Activated T-cell treated with anti-CD3 and anti-CD28 coated beads, Interleukin-2, amount 50 U/mL, for 72 hours (primary cell): ENCODE measurements around the gene NRCAM. TPM values are rescaled to one million over a fixed set of nuclear protein-coding genes. Genes with fewer than 3 reads are reported as not detected.

Experiments used
- ATAC-seq, 2 donors: fragments of 150-1000 bp; cut with Tn5 transposase; replicated peaks in 1 of 2; 2 replicates each; pipeline ENCODE4 v1.10.0; 2021; ENCODE audit warnings: moderate library complexity in 2 of 2, mild to moderate bottlenecking in 1 of 2
- DNase-seq, 2 donors: peaks; one replicate each; pipeline ENCODE4 v3.0.0; 2021 to 2022; ENCODE audit warnings: mixed read lengths in 1 of 2
- H3K27ac Mint-ChIP-seq: one replicate; pipeline ENCODE4 v1.8.0; 2022; ENCODE audit warnings: mild to moderate bottlenecking, moderate library complexity, mixed read lengths
- H3K27me3 Mint-ChIP-seq: one replicate; pipeline ENCODE4 v1.8.0; 2022; ENCODE audit warnings: low read depth, mixed read lengths
- H3K36me3 Mint-ChIP-seq, 2 donors: one replicate each; pipeline ENCODE4 v1.8.0; 2022; ENCODE audit warnings: mixed read lengths in 2 of 2, mild to moderate bottlenecking in 1 of 2; ENCODE audit not compliant: insufficient read depth in 2 of 2
- H3K4me1 Mint-ChIP-seq: one replicate; pipeline ENCODE4 v1.8.0; 2022; ENCODE audit warnings: low read depth, mixed read lengths
- H3K4me3 Mint-ChIP-seq, 2 donors: one replicate each; pipeline ENCODE4 v1.8.0; 2022; ENCODE audit warnings: mild to moderate bottlenecking in 2 of 2, mixed read lengths in 2 of 2, moderate library complexity in 2 of 2
- H3K9me3 Mint-ChIP-seq, 2 donors: one replicate each; pipeline ENCODE4 v1.8.0; 2022; ENCODE audit warnings: mixed read lengths in 2 of 2
- total RNA-seq, 2 donors: library from RNA; stranded (reverse); gene quantifications; one replicate each; pipeline ENCODE4 v1.2.3, GENCODE V29; 2022

The NRCAM gene
- total RNA-seq, 2 donors from 2014 or later = 2.5 to 4.1 TPM

DNA sequence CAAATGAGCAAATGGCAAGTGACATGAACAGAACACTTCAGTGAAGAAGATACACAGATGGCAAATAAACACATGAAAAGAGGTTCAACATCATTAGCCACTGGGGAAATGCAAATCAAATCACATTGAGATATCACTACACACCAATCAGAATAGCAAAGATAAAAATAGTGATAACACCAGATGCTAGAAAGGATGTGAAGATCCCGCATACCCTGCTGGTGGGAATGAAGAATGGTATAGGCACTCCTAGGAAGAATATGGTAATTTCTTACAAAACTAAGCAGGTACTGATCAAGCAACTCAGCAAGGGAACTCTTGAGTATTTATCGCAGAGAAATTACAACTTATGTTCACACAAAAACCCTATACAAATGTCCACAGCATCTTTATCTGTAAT lies 337.3 kb downstream of the NRCAM start:
- Mint-ChIP-seq H3K4me3 (no peak overlapping the region), H3K27me3 (peaks cover 5% of the 10 kb centered on the region), H3K9me3 (no peaks in the 10 kb centered on the region), H3K27ac (no peak overlapping the region), H3K4me1 (peaks cover 3% of the 10 kb centered on the region), H3K36me3 (no peaks in the 10 kb centered on the region)
- DNase-seq (no peak), ATAC-seq (no peak)

GRCh38 chr7:108114117-108114841 lies 342.0 kb downstream of the NRCAM start:
- H3K4me3 Mint-ChIP-seq = no peak overlapping the region
- peak; percentile 4 to 12 for DNase-seq
- no peaks in the 10 kb centered on the region for H3K36me3 Mint-ChIP-seq
- ATAC-seq = peak; percentile 55 to 61
- no peaks in the 10 kb centered on the region for H3K4me1 Mint-ChIP-seq
- H3K27me3 Mint-ChIP-seq = peaks cover 5% of the 10 kb centered on the region
- H3K27ac Mint-ChIP-seq = no peak overlapping the region
- no peaks in the 10 kb centered on the region for H3K9me3 Mint-ChIP-seq

DNA sequence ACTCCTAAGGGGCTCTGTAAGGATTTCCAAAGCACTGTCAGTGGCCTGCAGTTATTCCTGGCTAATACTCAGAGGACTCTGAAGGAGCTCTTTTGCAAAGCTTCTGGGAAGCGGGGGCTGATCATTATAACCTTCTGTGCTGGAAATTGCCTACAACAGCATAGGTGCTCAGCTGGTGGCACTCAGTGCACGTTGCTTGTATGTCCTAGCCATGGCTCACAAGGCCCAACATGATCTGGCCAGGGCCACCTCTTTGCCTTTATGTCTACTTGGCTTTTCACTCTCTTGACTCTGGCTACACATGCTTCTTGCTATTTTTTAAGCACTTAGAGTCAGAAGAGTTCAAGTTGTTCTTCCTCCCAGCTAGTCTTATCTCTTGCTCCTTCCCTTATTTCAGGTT lies 343.6 kb downstream of the NRCAM start:
- H3K27me3 Mint-ChIP-seq = peaks cover 5% of the 10 kb centered on the region
- H3K36me3 Mint-ChIP-seq = no peaks in the 10 kb centered on the region
- no peaks in the 10 kb centered on the region for H3K4me1 Mint-ChIP-seq
- ATAC-seq (no peak), DNase-seq (no peak)
- H3K9me3 Mint-ChIP-seq = no peaks in the 10 kb centered on the region
- H3K4me3 Mint-ChIP-seq = no peak overlapping the region
- H3K27ac Mint-ChIP-seq = no peak overlapping the region

GRCh38 chr7:108109221-108109908 lies 346.9 kb downstream of the NRCAM start:
- no peaks in the 10 kb centered on the region for H3K27me3 Mint-ChIP-seq
- no peaks in the 10 kb centered on the region for H3K9me3 Mint-ChIP-seq
- no peaks in the 10 kb centered on the region for H3K4me1 Mint-ChIP-seq
- no peaks in the 10 kb centered on the region for H3K36me3 Mint-ChIP-seq
- DNase-seq (peak; percentile 2 to 14), ATAC-seq (peak; percentile 53 to 59)
- H3K27ac Mint-ChIP-seq = no peak overlapping the region
- no peak overlapping the region for H3K4me3 Mint-ChIP-seq

DNA sequence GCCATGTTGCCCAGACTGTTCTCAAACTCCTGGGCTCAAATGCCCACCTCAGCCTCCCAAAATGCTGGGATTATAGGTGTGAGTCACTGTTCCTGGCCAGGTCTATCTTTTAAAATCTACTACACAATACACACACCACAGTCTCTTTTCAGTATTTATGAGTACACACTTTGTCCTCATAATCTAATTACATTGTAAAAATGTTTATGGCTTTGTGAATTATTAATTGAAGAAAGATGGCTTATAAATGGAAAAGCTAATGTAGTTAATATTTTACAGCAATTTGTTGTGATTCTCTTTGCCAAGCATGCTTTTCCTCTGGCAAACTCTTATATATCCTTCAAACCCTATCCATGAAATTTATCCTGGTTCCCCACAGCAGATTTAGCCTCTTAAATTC lies 348.1 kb downstream of the NRCAM start:
- Mint-ChIP-seq H3K4me3 (no peak overlapping the region), H3K4me1 (no peaks in the 10 kb centered on the region), H3K36me3 (no peaks in the 10 kb centered on the region), H3K27ac (no peak overlapping the region), H3K9me3 (no peaks in the 10 kb centered on the region), H3K27me3 (no peaks in the 10 kb centered on the region)
- ATAC-seq = no peak
- no peak for DNase-seq

DNA sequence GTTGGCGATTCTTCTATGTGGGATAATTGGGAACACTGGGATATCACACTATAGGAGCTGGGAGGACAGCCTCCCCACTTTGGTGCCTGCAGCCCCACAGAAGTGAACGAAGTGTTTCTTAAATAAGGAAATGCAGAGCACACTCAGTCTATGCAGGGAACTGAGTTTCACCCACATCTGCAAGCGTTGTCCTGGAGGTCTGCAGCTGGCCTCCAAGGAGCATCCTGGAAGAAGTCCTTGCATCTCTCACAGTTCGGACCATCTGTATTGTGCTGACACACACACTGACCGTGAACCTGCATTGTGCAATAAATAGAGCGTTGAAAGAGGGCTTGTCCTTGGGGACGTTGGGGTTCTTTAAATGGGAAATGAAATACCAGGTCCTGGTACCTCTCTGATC lies 351.9 kb downstream of the NRCAM start:
- H3K36me3 Mint-ChIP-seq = no peaks in the 10 kb centered on the region
- H3K4me3 Mint-ChIP-seq = no peak overlapping the region
- no peaks in the 10 kb centered on the region for H3K9me3 Mint-ChIP-seq
- no peaks in the 10 kb centered on the region for H3K4me1 Mint-ChIP-seq
- DNase-seq = no peak
- ATAC-seq = no peak
- no peak overlapping the region for H3K27ac Mint-ChIP-seq
- peaks cover under 1% of the 10 kb centered on the region for H3K27me3 Mint-ChIP-seq

DNA sequence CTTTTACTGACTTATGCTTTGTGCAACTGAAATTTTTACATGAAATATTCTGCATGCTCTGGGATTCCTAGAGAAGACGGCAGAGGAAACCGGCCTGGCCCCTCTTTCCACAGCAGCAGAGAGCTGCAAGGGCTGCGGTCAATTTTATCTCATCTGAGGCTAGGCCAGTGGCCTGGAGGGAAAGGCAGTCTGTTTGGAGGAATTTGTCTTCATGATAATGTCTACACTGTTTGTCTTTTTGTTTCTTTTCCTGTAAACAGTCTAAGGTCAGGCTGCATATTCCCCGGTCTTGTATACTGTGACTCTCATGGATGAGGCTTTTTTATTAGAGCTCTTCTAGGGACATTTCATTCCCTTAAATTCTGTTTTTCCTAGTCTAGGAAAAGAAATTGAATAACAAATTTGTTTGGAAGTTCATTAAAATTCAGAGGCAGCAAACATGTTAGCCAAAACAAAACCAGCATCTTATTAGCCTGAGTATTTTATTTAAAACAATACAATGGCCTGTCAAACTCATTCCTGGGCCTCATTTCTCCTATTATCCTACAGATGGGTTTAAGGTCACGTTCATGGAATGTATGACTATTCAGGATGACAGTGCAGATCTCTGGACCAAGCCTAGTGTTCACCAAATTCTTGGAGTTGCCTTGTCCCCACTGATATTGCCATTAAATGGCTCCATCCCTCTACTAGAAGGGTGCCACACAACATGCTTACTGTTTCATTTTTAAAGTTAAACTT lies 352.5 kb downstream of the NRCAM start:
- ATAC-seq = no peak
- no peak for DNase-seq
- Mint-ChIP-seq H3K9me3 (no peaks in the 10 kb centered on the region), H3K4me1 (no peaks in the 10 kb centered on the region), H3K27me3 (peaks cover 6% of the 10 kb centered on the region), H3K27ac (no peak overlapping the region), H3K4me3 (no peak overlapping the region), H3K36me3 (no peaks in the 10 kb centered on the region)

GRCh38 chr7:108102671-108103312 lies 353.4 kb downstream of the NRCAM start:
- H3K36me3 Mint-ChIP-seq = no peaks in the 10 kb centered on the region
- H3K9me3 Mint-ChIP-seq = no peaks in the 10 kb centered on the region
- H3K27ac Mint-ChIP-seq = no peak overlapping the region
- ATAC-seq = no peak
- H3K27me3 Mint-ChIP-seq = peaks cover 9% of the 10 kb centered on the region
- H3K4me1 Mint-ChIP-seq = no peaks in the 10 kb centered on the region
- no peak overlapping the region for H3K4me3 Mint-ChIP-seq
- no peak for DNase-seq

DNA sequence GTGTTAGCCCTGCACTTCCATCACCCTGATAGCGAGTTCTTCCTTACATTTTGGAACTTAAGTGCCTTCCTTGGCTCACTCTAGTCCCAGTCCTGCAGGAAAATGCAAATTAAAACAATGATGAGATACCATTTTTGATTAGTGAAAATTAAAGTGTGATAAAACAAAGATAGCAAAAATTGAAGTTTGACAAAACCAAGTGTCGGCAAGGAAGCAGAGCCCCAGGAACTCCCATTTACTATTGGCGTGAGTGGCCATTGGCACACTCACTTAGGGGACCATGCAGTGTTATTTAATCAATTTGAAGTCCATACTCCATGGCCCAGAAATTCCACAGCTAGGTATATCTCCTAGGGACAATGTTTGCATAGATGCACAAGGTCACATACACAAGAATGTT lies 354.5 kb downstream of the NRCAM start:
- no peaks in the 10 kb centered on the region for H3K4me1 Mint-ChIP-seq
- H3K27me3 Mint-ChIP-seq = peaks cover 9% of the 10 kb centered on the region
- no peak overlapping the region for H3K27ac Mint-ChIP-seq
- H3K36me3 Mint-ChIP-seq = no peaks in the 10 kb centered on the region
- no peaks in the 10 kb centered on the region for H3K9me3 Mint-ChIP-seq
- ATAC-seq = no peak
- H3K4me3 Mint-ChIP-seq = no peak overlapping the region
- no peak for DNase-seq

- Mint-ChIP-seq H3K36me3 (no peaks in the 10 kb centered on the region), H3K4me1 (no peaks in the 10 kb centered on the region), H3K4me3 (no peak overlapping the region), H3K27ac (no peak overlapping the region), H3K27me3 (peaks cover 24% of the 10 kb centered on the region), H3K9me3 (no peaks in the 10 kb centered on the region)
- peak in 1 of 2 donors; percentile 38 for ATAC-seq
- DNase-seq = no peak
Observed at GRCh38 chr7:108099713-108100112, 356.5 kb downstream of the NRCAM start.

- Mint-ChIP-seq H3K27ac (no peak overlapping the region), H3K4me3 (no peak overlapping the region), H3K27me3 (peaks cover 30% of the 10 kb centered on the region), H3K36me3 (no peaks in the 10 kb centered on the region), H3K9me3 (no peaks in the 10 kb centered on the region), H3K4me1 (no peaks in the 10 kb centered on the region)
- ATAC-seq = no peak
- no peak for DNase-seq
Observed at GRCh38 chr7:108097703-108098102, 358.5 kb downstream of the NRCAM start.
